DOHH2 (cell line): ENCODE data around the gene ST3GAL2.

Experiments
- CTCF ChIP-seq: fragments of 200-600 bp; sonication (generic); IDR thresholded peaks from one replicate; pipeline ENCODE4 v1.5.1; 2014; ENCODE audit warnings: antibody characterized with exemption, mild to moderate bottlenecking, low read depth, low read length; ENCODE audit not compliant: poor library complexity, severe bottlenecking
- EZH2phosphoT487 ChIP-seq: fragments of 200-600 bp; sonication (generic); IDR thresholded peaks from 2 replicates; pipeline ENCODE4 v1.6.1; 2017; ENCODE audit warnings: borderline replicate concordance, mild to moderate bottlenecking, antibody characterized with exemption, low read length, moderate library complexity, mixed read lengths

- TF ChIP-seq CTCF (no peak), EZH2phosphoT487 (no peak)
These were observed 40.0 kb upstream of the ST3GAL2 start for GRCh38 chr16:70478912-70479341.
